Small intestine (tissue), 7 donors: ENCODE results near the gene FCRL3. TPM values are rescaled to one million over a fixed set of nuclear protein-coding genes. Genes with fewer than 3 reads are reported as not detected.

Source experiments
- DNase-seq, 2 donors: peaks; one replicate each; pipeline versions ENCODE4 v3.0.0 to v3.0.0-alpha.2; 2013
- FAIRE-seq: peaks from 2 replicates; lab custom pipeline; 2012; peaks lifted over from hg19 to GRCh38; lab: Jason Lieb, UNC
- H3K27ac ChIP-seq, 3 donors: one replicate each; pipeline ENCODE4 v1.5.1; 2013; ENCODE audit warnings: low read length in 2 of 3, mild to moderate bottlenecking in 2 of 3, control low read depth in 1 of 3, inconsistent platforms in 1 of 3, low read depth in 1 of 3, moderate library complexity in 1 of 3
- H3K27me3 ChIP-seq, 3 donors: one replicate each; pipeline ENCODE4 v1.6.1; 2013; ENCODE audit warnings: low read length in 3 of 3, inconsistent platforms in 1 of 3; ENCODE audit not compliant: control insufficient read depth in 3 of 3, insufficient read depth in 3 of 3
- H3K36me3 ChIP-seq, 3 donors: one replicate each; pipeline ENCODE4 v1.6.1; 2013; ENCODE audit warnings: low read length in 3 of 3, inconsistent platforms in 1 of 3, low read depth in 1 of 3, mild to moderate bottlenecking in 1 of 3, moderate library complexity in 1 of 3; ENCODE audit not compliant: control insufficient read depth in 3 of 3, insufficient read depth in 2 of 3
- H3K4me1 ChIP-seq, 3 donors: one replicate each; pipeline ENCODE4 v1.6.1; 2013; ENCODE audit warnings: low read length in 2 of 3, inconsistent platforms in 1 of 3, low read depth in 1 of 3, mild to moderate bottlenecking in 1 of 3, moderate library complexity in 1 of 3; ENCODE audit not compliant: control insufficient read depth in 3 of 3, insufficient read depth in 2 of 3
- H3K4me3 ChIP-seq, 3 donors: one replicate each; pipeline ENCODE4 v1.5.1; 2013; ENCODE audit warnings: low read length in 3 of 3, control low read depth in 1 of 3, inconsistent platforms in 1 of 3, low read depth in 1 of 3, mild to moderate bottlenecking in 1 of 3, moderate library complexity in 1 of 3
- H3K9me3 ChIP-seq, 2 donors: one replicate each; pipeline ENCODE4 v1.6.1; 2013; ENCODE audit warnings: low read depth in 1 of 2, low read length in 1 of 2; ENCODE audit not compliant: control insufficient read depth in 2 of 2, insufficient read depth in 1 of 2
- WGBS, 3 donors: extraction: QIAGEN DNeasy Blood & Tissue Kit; methylation state at CpG; one replicate each; pipeline ENCODE4 v1.1.7; 2013; 5-methylcytosine and 5-hydroxymethylcytosine counted together
- polyA plus RNA-seq, 4 donors: library from polyadenylated mRNA; stranded (reverse) in 3 of 4; unstranded in 1 of 4; fragments of 200-250 nt in 3 of 4; fragments of 120-200 nt in 1 of 4; gene quantifications; one replicate each; pipeline versions ENCODE4 v1.2.1 to v1.2.3, GENCODE V29; 2013
- donor health status: healthy with polysubstance abuse.
- donor health status: control.
- donor health status: control.
- donor health status: Bipolar disorder and iron deficiency.
- donor health status: healthy.

The FCRL3 gene
- polyA plus RNA-seq, 4 donors: 0.21 to 0.48 (median 0.27) TPM; not detected in 1

DNA sequence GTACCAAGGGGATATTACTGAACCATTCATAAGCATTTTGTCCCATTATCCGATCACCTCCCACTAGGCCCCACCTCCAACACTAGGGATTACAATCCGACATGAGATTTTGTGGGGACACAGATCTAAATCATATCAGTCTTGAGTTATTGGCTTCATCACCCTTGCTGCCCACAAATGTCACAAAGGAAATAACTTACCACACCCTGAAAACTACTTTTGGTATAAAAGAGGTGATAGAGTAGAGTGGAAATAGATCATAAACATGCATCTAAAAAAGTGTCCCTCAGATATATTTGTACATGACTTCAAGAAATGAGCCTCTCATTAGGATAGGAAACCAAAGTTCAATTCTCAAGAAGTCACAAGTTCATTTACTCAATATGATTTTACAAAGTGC lies 22.6 kb upstream of the FCRL3 start:
- DNase-seq (no peak), FAIRE-seq (no peak)
- Histone ChIP-seq H3K27ac (no peak overlapping the region), H3K4me1 (no peaks in the 10 kb centered on the region), H3K4me3 (no peak overlapping the region), H3K9me3 (peaks cover 4 to 9% of the 10 kb centered on the region in 2 donors), H3K36me3 (no peaks in the 10 kb centered on the region), H3K27me3 (peaks cover 0 to 3% (median 0%) of the 10 kb centered on the region in 3 donors)
- 76 to 86% (median 85%) methylated on average over 2 of the region's 2 CpGs for WGBS, 3 donors

DNA sequence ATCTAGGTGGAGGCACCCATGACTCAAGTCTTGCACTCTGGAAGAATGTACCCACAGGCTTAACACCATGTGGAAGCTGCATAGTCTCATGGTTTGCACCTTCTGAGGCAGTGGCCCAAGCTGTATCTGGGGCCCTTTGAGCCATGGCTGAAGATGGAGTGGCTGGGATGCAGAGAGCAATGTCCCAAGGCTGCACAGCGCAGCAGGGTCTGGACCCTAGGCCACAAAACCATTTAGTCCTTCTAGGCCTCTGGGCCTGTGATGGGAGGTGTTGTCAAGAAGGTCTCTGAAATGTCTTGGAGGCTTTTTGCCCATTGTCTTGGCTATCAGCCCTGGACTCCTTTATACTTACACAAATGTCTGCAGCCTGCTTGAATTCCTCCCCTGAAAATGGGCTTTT lies 21.4 kb upstream of the FCRL3 start:
- Histone ChIP-seq H3K27ac (no peak overlapping the region), H3K9me3 (peaks cover 4 to 9% of the 10 kb centered on the region in 2 donors), H3K4me3 (no peak overlapping the region), H3K27me3 (peaks cover 0 to 3% (median 0%) of the 10 kb centered on the region in 3 donors), H3K36me3 (no peaks in the 10 kb centered on the region), H3K4me1 (no peaks in the 10 kb centered on the region)
- DNase-seq (no peak), FAIRE-seq (no peak)
- 76 to 89% (median 82%) methylated on average over 1 of the region's 1 CpG for WGBS, 3 donors

DNA sequence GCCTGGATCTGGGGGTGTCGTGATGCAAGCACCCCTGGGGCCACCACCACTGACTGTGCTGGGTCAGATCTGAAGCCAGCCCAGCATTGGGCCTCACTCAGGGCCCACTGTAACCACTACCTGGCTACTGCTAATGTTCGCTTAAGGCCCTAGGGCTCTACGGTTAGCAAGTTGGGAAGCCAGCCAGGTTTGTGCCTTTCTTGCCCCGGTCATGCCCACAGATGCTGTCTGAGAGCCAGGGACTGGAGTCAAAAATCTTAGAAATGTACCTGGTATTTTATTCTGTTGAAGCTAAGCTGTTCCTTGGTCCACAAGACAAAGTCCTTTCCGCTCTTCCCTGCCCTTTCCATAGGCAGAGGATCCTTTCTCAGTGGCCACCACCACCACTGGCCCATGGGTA lies 15.2 kb upstream of the FCRL3 start:
- Histone ChIP-seq H3K36me3 (no peaks in the 10 kb centered on the region), H3K27me3 (no peaks in the 10 kb centered on the region), H3K9me3 (no peaks in the 10 kb centered on the region), H3K27ac (no peak overlapping the region), H3K4me3 (no peak overlapping the region), H3K4me1 (no peaks in the 10 kb centered on the region)
- FAIRE-seq (no peak), DNase-seq (no peak)
- 88 to 92% (median 90%) methylated on average over 5 of the region's 5 CpGs for WGBS, 3 donors

DNA sequence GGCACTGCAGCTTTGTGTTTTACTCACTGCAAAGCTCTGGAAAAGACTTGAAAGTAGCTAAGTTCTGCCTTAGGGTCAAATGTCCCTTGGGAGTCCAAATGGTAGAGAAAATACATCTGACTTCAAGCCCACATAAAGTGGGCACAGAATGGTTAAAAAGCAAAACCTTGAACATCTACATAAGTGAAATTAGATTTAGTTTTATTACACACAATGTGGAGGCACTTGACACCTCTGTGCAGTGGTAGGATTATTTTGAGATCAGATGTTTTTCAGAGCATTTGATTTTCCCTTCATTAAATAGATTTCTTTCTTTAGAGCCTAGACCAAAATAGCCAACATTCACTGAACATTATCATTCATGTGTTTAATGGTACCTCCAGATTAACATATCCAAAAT lies 11.2 kb upstream of the FCRL3 start:
- FAIRE-seq (no peak), DNase-seq (no peak)
- H3K36me3 ChIP-seq: no peaks in the 10 kb centered on the region
- no peak overlapping the region for H3K27ac ChIP-seq
- no peaks in the 10 kb centered on the region for H3K4me1 ChIP-seq
- no peak overlapping the region for H3K4me3 ChIP-seq
- no peaks in the 10 kb centered on the region for H3K9me3 ChIP-seq
- H3K27me3 ChIP-seq: no peaks in the 10 kb centered on the region

DNA sequence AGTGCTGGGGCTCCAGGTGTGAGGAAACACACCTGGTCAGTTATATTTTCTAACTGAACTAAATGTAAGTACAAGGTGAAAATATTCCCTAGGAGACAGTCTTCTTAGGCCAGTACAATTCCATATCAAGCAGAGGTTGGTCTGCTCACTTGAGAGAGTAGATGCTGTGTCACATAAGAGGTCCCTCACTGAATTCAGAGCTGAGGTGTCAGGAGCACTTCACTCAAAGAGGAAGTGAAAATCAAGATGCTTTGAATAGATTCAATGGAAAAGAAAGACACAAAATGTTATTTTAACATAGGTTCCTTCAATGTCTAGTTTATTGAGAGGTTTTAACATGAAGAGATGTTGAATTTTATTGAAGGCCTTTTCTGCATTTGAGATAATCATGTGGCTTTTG lies 4.3 kb upstream of the FCRL3 start:
- DNase-seq (no peak), FAIRE-seq (no peak)
- Histone ChIP-seq H3K4me3 (no peak overlapping the region), H3K9me3 (no peaks in the 10 kb centered on the region), H3K4me1 (no peaks in the 10 kb centered on the region), H3K27ac (no peak overlapping the region), H3K27me3 (no peaks in the 10 kb centered on the region), H3K36me3 (no peaks in the 10 kb centered on the region)

DNA sequence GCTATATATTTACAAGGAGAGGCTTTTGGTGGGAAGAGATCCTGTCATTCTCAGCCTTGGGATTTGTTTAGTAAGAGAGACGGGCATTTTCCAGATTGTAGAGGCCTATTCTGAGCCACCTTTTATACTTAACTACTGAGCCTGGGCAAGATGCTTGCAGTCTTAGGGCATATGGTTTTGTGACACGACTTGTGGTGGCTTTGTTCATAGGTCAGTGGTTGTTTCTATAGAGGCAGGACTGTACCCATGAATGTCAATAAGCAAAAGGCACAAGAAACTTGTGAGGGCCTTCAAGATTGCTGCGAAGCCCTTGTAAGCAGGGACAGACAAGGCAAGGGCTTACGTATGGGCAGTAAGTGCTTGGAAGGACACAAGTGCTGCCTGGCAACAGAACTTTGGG lies 3.4 kb upstream of the FCRL3 start:
- Histone ChIP-seq H3K27me3 (no peaks in the 10 kb centered on the region), H3K4me1 (no peaks in the 10 kb centered on the region), H3K4me3 (no peak overlapping the region), H3K9me3 (no peaks in the 10 kb centered on the region), H3K27ac (no peak overlapping the region), H3K36me3 (no peaks in the 10 kb centered on the region)
- 80 to 82% (median 81%) methylated on average over 4 of the region's 4 CpGs for WGBS, 3 donors
- no peak for DNase-seq
- FAIRE-seq: no peak

DNA sequence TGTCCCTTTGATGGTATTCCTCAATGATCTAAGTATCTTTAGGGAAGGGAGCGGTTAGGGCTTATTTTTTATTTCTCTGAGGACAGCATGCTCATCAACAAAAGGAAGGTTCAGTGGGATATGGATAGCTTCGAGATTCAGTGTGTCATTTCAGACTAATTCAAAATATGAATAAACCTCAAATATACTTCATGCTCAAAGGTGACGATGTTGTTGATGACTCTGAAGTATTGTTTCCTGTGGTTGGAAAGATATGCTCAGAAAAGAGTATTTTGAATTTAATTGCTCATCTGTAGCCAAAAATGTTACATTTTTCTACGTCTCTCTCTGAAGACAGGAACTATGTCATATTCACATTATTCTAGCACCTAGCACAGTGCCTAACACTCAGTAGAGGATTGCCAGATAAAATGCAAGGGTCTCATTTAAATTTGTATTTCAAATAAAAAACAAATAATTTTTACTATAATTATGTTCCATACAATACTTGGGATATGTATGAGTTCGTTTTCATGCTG lies 1.8 kb upstream of the FCRL3 start:
- DNase-seq: no peak
- Histone ChIP-seq H3K27ac (no peak overlapping the region), H3K4me3 (no peak overlapping the region), H3K36me3 (no peaks in the 10 kb centered on the region), H3K4me1 (no peaks in the 10 kb centered on the region), H3K27me3 (peaks cover 0 to 6% (median 0%) of the 10 kb centered on the region in 3 donors), H3K9me3 (no peaks in the 10 kb centered on the region)
- WGBS, 3 donors: 76 to 82% (median 79%) methylated on average over 5 of the region's 5 CpGs
- no peak for FAIRE-seq

DNA sequence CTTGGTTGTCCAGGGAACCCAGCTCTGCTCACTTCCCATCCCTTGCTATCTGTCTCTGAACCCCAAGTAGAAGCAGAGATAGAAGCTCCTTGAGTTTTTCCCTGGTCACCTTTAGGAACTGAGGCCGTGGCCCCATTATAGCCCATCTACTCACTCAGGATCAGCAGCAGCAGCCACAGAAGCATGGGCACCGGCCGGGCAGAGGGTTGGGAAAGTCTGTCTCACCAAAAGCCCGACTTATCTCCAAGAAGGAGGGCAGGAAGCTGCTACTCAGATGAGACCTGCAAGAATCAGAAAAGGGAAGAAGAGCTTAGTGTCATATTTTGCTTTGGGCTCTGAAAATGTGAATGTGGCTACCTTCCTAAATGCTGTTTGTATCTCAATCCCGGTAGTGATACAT lies 264 bp downstream of the FCRL3 start:
- no peaks in the 10 kb centered on the region for H3K4me1 ChIP-seq
- WGBS, 3 donors: 57 to 77% (median 74%) methylated on average over 5 of the region's 5 CpGs
- FAIRE-seq (no peak), DNase-seq (no peak)
- no peak overlapping the region for H3K4me3 ChIP-seq
- peaks cover 0 to 6% (median 0%) of the 10 kb centered on the region in 3 donors for H3K27me3 ChIP-seq
- H3K9me3 ChIP-seq: no peaks in the 10 kb centered on the region
- no peak overlapping the region for H3K27ac ChIP-seq
- no peaks in the 10 kb centered on the region for H3K36me3 ChIP-seq
